Cardiac ventricle fibroblast (primary cell): ENCODE data around the gene GNA14. TPM values are rescaled to one million over a fixed set of nuclear protein-coding genes. Genes with fewer than 3 reads are reported as not detected.

Source experiments
- total RNA-seq: library from RNA; depleted of rRNA; stranded (reverse); fragments of >200 nt; gene quantifications from 2 replicates; pipeline ENCODE4 v1.2.3, GENCODE V29; 2015

Gene GNA14
- 2.2 and 3.0 TPM in 2 replicates for total RNA-seq

DNA sequence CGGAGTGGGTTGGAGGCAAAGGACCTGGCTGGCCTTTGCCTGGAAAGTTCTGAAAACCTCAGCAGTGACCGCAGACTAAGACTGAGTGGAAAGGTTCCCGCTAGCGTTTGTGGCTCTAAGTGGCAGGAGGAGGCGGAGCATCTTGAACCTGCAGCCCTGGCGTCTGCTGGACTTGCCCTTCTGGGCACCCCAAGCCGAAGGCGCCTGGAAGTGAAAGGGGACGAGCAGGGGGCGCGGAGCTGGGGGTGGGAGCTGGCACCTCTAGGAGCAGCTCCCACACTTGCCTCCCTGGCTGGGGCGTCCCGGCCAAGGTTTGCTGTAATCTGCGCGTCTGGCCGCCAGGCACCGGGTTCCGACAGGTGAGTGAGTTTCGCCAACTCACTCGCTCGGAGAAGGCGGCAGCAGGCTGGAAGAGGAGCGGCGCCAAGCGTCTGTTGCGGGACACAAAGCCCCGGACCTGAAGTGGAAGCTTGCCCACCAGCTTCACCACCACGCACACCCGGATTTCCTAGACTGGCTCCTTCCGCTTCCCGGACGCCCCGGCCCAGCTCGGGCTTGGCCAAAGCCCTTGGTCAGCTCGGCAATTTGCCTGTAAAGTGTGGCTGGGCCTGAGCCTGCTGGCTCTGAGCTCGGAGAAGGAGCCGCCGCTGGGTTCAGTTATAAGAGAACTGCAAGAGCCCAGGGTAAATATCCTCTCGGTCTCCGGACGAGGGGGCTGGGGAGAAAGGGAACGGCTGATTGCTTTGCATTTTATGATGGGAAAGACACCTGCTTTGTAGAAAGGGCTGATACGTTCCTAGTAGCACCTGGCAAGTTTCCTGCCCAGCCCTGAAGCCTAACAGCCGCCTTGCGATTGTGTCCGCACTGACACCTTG is at the start of gene GNA14:
GNA14 (minus strand) TSS at position 89 of the 875 bp plus-strand sequence. CDS start 529 bp downstream, outside the sequence.

